ENCODE data around the gene KRT79.
"Not testable (repeated sequence)": the region's sequence is repeated elsewhere in the genome, so short reads cannot be mapped to it uniquely, and the experiment has no call there.

KRT79 gene

GRCh38 chr12:52795694-52796428 is 38.2 kb downstream of the KRT79 start, which contains the start of gene KRT3:
Gene KRT3, minus strand, starts transcription at chr12:52796117. Its CDS starts 75 bp downstream, at chr12:52796042.
- Histone ChIP-seq H3K27me3 (ENCODE audit: insufficient read depth, low read length) (peaks cover 5% of the 10 kb centered on the region; the same call in 1 of the 2 replicates), H3K36me3 (ENCODE audit: insufficient read depth, low read length) (no peaks in the 10 kb centered on the region), H3K9me2 (ENCODE audit: low read depth, low read length) (no peaks in the 10 kb centered on the region), H3F3A (ENCODE audit: insufficient read depth, low read length) (no peaks in the 10 kb centered on the region), H3K4me3 (ENCODE audit: low read depth, low read length, poor library complexity, severe bottlenecking) (no peak within 1 kb of the TSS), H3K9me3 (ENCODE audit: low read length) (no peaks in the 10 kb centered on the region), H3K9ac (ENCODE audit: low read length) (no peak within 1 kb of the TSS), H3K4me1 (ENCODE audit: insufficient read depth, low read length, severe bottlenecking) (no peaks in the 10 kb centered on the region), H3K4me2 (ENCODE audit: low read length) (no peak within 1 kb of the TSS), H3K79me2 (ENCODE audit: insufficient read depth, low read length) (no peaks in the 10 kb centered on the region), H4K20me1 (ENCODE audit: insufficient read depth, low read length) (no peaks in the 10 kb centered on the region), H3K27ac (ENCODE audit: low read depth, low read length, poor library complexity, severe bottlenecking) (no peak within 1 kb of the TSS), H2AFZ (ENCODE audit: low read length) (no peak within 1 kb of the TSS)
- no peak for TF ChIP-seq EZH2 (IDR thresholded peaks at IDR 0.05; ENCODE audit: borderline replicate concordance, low read length)
- TF ChIP-seq CTCF (IDR thresholded peaks at IDR 0.05; ENCODE audit: low read length) = no peak

GRCh38 chr12:52795332-52795674 is 38.8 kb downstream of the KRT79 start:
- not testable (repeated sequence) for H3K4me1 ChIP-seq (ENCODE audit: insufficient read depth, low read length, severe bottlenecking); H3K27me3 ChIP-seq (ENCODE audit: insufficient read depth, low read length); H3K36me3 ChIP-seq (ENCODE audit: insufficient read depth, low read length); H3K9me3 ChIP-seq (ENCODE audit: low read length); H3K9me2 ChIP-seq (ENCODE audit: low read depth, low read length); H4K20me1 ChIP-seq (ENCODE audit: insufficient read depth, low read length); H3K27ac ChIP-seq (ENCODE audit: low read depth, low read length, poor library complexity, severe bottlenecking); H3K79me2 ChIP-seq (ENCODE audit: insufficient read depth, low read length); H3F3A ChIP-seq (ENCODE audit: insufficient read depth, low read length); H2AFZ ChIP-seq (ENCODE audit: low read length); H3K4me3 ChIP-seq (ENCODE audit: low read depth, low read length, poor library complexity, severe bottlenecking); H3K4me2 ChIP-seq (ENCODE audit: low read length); H3K9ac ChIP-seq (ENCODE audit: low read length)

GRCh38 chr12:52794479-52795331 is 39.4 kb downstream of the KRT79 start:
- Histone ChIP-seq H3K9me2 (ENCODE audit: low read depth, low read length) (no peaks in the 10 kb centered on the region), H3K4me3 (ENCODE audit: low read depth, low read length, poor library complexity, severe bottlenecking) (no peak overlapping the region), H2AFZ (ENCODE audit: low read length) (no peak overlapping the region), H3F3A (ENCODE audit: insufficient read depth, low read length) (no peaks in the 10 kb centered on the region), H3K36me3 (ENCODE audit: insufficient read depth, low read length) (no peaks in the 10 kb centered on the region), H3K9ac (ENCODE audit: low read length) (no peak overlapping the region), H3K4me2 (ENCODE audit: low read length) (no peak overlapping the region), H3K79me2 (ENCODE audit: insufficient read depth, low read length) (no peaks in the 10 kb centered on the region), H3K4me1 (ENCODE audit: insufficient read depth, low read length, severe bottlenecking) (no peaks in the 10 kb centered on the region), H3K27me3 (ENCODE audit: insufficient read depth, low read length) (peaks cover 3% of the 10 kb centered on the region; the same call in 1 of the 2 replicates), H3K27ac (ENCODE audit: low read depth, low read length, poor library complexity, severe bottlenecking) (no peak overlapping the region), H3K9me3 (ENCODE audit: low read length) (no peaks in the 10 kb centered on the region), H4K20me1 (ENCODE audit: insufficient read depth, low read length) (no peaks in the 10 kb centered on the region)
- TF ChIP-seq CTCF (IDR thresholded peaks at IDR 0.05; ENCODE audit: low read length) (no peak), EZH2 (IDR thresholded peaks at IDR 0.05; ENCODE audit: borderline replicate concordance, low read length) (no peak)

Measured in OCI-LY1 (cell line).